MCF 10A (cell line): ENCODE measurements around the gene TBX2. TPM values are rescaled to one million over a fixed set of nuclear protein-coding genes. Genes with fewer than 3 reads are reported as not detected.
"Not testable (repeated sequence)": the region's sequence is repeated elsewhere in the genome, so short reads cannot be mapped to it uniquely, and the experiment has no call there.

Source experiments
- BruUV-seq: library from RNA; stranded (reverse); fragments of 400-500 nt; replicated peaks from 2 replicates; lab custom pipeline; 2021; lab: Mats Ljungman, UMichigan
- CTCF ChIA-PET: fragments of 300-600 bp; sonication (Branson Sonifier 250); formaldehyde crosslinking; extraction: SDS; loops from one replicate; lab custom pipeline; 2021; ENCODE audit warnings: antibody characterized with exemption, inconsistent platforms; lab: Yijun Ruan, JAX
- POLR2A ChIA-PET: fragments of 300-600, 350-650 bp; sonication (Branson Sonifier 250); formaldehyde crosslinking; extraction: SDS; loops from one replicate; lab custom pipeline; 2020; ENCODE audit warnings: antibody characterized with exemption, inconsistent platforms; lab: Yijun Ruan, JAX
- DNase-seq: peaks from one replicate; pipeline ENCODE4 v3.0.0-alpha.2; 2018; ENCODE audit not compliant: unreplicated experiment
- H3K27ac Mint-ChIP-seq: one replicate; pipeline ENCODE4 v1.8.0; 2022; ENCODE audit warnings: mild to moderate bottlenecking, low read depth, mixed read lengths; ENCODE audit not compliant: unreplicated experiment
- H3K27me3 Mint-ChIP-seq: one replicate; pipeline ENCODE4 v1.8.0; 2022; ENCODE audit warnings: mixed read lengths; ENCODE audit not compliant: insufficient read depth, unreplicated experiment
- H3K36me3 Mint-ChIP-seq: one replicate; pipeline ENCODE4 v1.8.0; 2022; ENCODE audit warnings: mild to moderate bottlenecking, moderate library complexity, mixed read lengths; ENCODE audit not compliant: insufficient read depth, unreplicated experiment
- H3K4me1 Mint-ChIP-seq: one replicate; pipeline ENCODE4 v1.8.0; 2022; ENCODE audit warnings: mixed read lengths; ENCODE audit not compliant: insufficient read depth, unreplicated experiment
- H3K4me3 Mint-ChIP-seq: one replicate; pipeline ENCODE4 v1.8.0; 2022; ENCODE audit warnings: mild to moderate bottlenecking, moderate library complexity, mixed read lengths; ENCODE audit not compliant: unreplicated experiment
- H3K9me3 Mint-ChIP-seq: one replicate; pipeline ENCODE4 v1.8.0; 2022; ENCODE audit warnings: mixed read lengths; ENCODE audit not compliant: unreplicated experiment
- CTCF ChIP-seq: fragments of 200-600 bp; IDR thresholded peaks from one replicate; pipeline ENCODE4 v1.8.0; 2022; ENCODE audit warnings: antibody characterized with exemption, mild to moderate bottlenecking; ENCODE audit not compliant: unreplicated experiment
- intact Hi-C: fragments of 100-400 bp; cut with micrococcal nuclease; formaldehyde crosslinking; loops from 2 replicates; pipeline ENCODE4 v1.14.1; 2022
- total RNA-seq: library from RNA; stranded (reverse); gene quantifications from 2 replicates; pipeline ENCODE4 v1.2.3, GENCODE V29; 2022

TBX2 gene
- total RNA-seq, 1 experiment from 2014 or later: 1.5 TPM

- no peaks in the 10 kb centered on the region for H3K4me1 Mint-ChIP-seq
- ChIA-PET CTCF (interaction anchor here (0.6 to 0.8 kb wide), 2 partner anchors 33 to 98 kb away, joined by 3 to 4 read pairs; no protein-coding TSS in a partner anchor), POLR2A (no interaction called here)
- intact Hi-C loops: no loop called here
- TF ChIP-seq CTCF: no peak
- H3K27me3 Mint-ChIP-seq: no peaks in the 10 kb centered on the region
- H3K4me3 Mint-ChIP-seq: no peak overlapping the region
- DNase-seq: no peak
- H3K27ac Mint-ChIP-seq: no peak overlapping the region
- H3K9me3 Mint-ChIP-seq: no peaks in the 10 kb centered on the region
- H3K36me3 Mint-ChIP-seq: no peaks in the 10 kb centered on the region
- BruUV-seq: no TSS peak
Observed at GRCh38 chr17:61444831-61445230, 45.2 kb downstream of the TBX2 start.

GRCh38 chr17:61447358-61447757, 47.7 kb downstream of the TBX2 start:
- H3K4me1 Mint-ChIP-seq: no peaks in the 10 kb centered on the region
- POLR2A ChIA-PET: interaction anchor here (0.7 kb wide), 1 partner anchor 16 kb away, joined by 3 read pairs; no protein-coding TSS in a partner anchor

GRCh38 chr17:61448042-61448441, 48.4 kb downstream of the TBX2 start:
- POLR2A ChIA-PET: interaction anchor here (0.7 kb wide), 1 partner anchor 16 kb away, joined by 3 read pairs; no protein-coding TSS in a partner anchor
- no peak for TF ChIP-seq CTCF
- Mint-ChIP-seq H3K36me3 (no peaks in the 10 kb centered on the region), H3K4me1 (no peaks in the 10 kb centered on the region), H3K9me3 (no peaks in the 10 kb centered on the region), H3K4me3 (no peak overlapping the region), H3K27me3 (no peaks in the 10 kb centered on the region), H3K27ac (no peak overlapping the region)
- no peak for DNase-seq
- intact Hi-C loops: no loop called here
- no TSS peak for BruUV-seq
- CTCF ChIA-PET: interaction anchor here (0.6 to 1.4 kb wide), 4 partner anchors 10 to 103 kb away, joined by 3 read pairs; no protein-coding TSS in a partner anchor

More at GRCh38 chr17:61447358-61447757, 47.7 kb downstream of the TBX2 start:
- no peaks in the 10 kb centered on the region for H3K36me3 Mint-ChIP-seq
- no peak for TF ChIP-seq CTCF
- BruUV-seq: no TSS peak
- H3K4me3 Mint-ChIP-seq: no peak overlapping the region
- CTCF ChIA-PET: interaction anchor here (0.9 to 1.4 kb wide), 3 partner anchors 13 to 103 kb away, joined by 3 read pairs; no protein-coding TSS in a partner anchor
- no peaks in the 10 kb centered on the region for H3K9me3 Mint-ChIP-seq
- H3K27ac Mint-ChIP-seq: no peak overlapping the region
- H3K27me3 Mint-ChIP-seq: no peaks in the 10 kb centered on the region
- no peak for DNase-seq
- intact Hi-C loops: no loop called here

- ChIA-PET POLR2A (interaction anchor here (0.7 kb wide), 1 partner anchor 101 kb away, joined by 6 read pairs; no protein-coding TSS in a partner anchor), CTCF (interaction anchor here (0.6 kb wide), 1 partner anchor 119 kb away, joined by 3 read pairs; no protein-coding TSS in a partner anchor)
- H3K9me3 Mint-ChIP-seq, H3K27me3 Mint-ChIP-seq, H3K4me1 Mint-ChIP-seq, H3K27ac Mint-ChIP-seq, BruUV-seq, H3K4me3 Mint-ChIP-seq, intact Hi-C loops, H3K36me3 Mint-ChIP-seq, DNase-seq: not testable (repeated sequence)
Observed at GRCh38 chr17:61449140-61449539, 49.5 kb downstream of the TBX2 start.
